Breast epithelium (tissue), 4 donors: ENCODE data around the gene RABEPK. TPM values are rescaled to one million over a fixed set of nuclear protein-coding genes. Genes with fewer than 3 reads are reported as not detected.
"Not testable (repeated sequence)": the region's sequence is repeated elsewhere in the genome, so short reads cannot be mapped to it uniquely, and the experiment has no call there.

Source experiments
- DNase-seq, 2 donors: peaks; one replicate each; pipeline ENCODE4 v3.0.0-alpha.2; 2019; ENCODE audit warnings: low spot score in 2 of 2
- H3K27ac ChIP-seq, 2 donors: fragments of 200-600 bp; sonication (generic) in 1 of 2; one replicate each; pipeline ENCODE4 v1.5.1; 2016 to 2019; ENCODE audit warnings: mild to moderate bottlenecking in 1 of 2
- H3K27me3 ChIP-seq, 2 donors: fragments of 200-600 bp; sonication (generic) in 1 of 2; one replicate each; pipeline versions ENCODE4 v1.5.1 to v1.6.0; 2017 to 2019; ENCODE audit warnings: control low read depth in 1 of 2, mild to moderate bottlenecking in 1 of 2
- H3K36me3 ChIP-seq: fragments of 200-600 bp; one replicate; pipeline ENCODE4 v1.5.1; 2019
- H3K4me1 ChIP-seq, 2 donors: fragments of 200-600 bp; sonication (generic); one replicate each; pipeline ENCODE4 v1.5.1; 2016 to 2019; ENCODE audit warnings: control low read depth in 1 of 2
- H3K4me3 ChIP-seq, 3 donors: fragments of 200-600 bp; sonication (generic); 1 replicate in 2 of 3; 2 replicates in 1 of 3; pipeline ENCODE4 v1.5.1; 2016 to 2019; ENCODE audit warnings: mild to moderate bottlenecking in 3 of 3, moderate library complexity in 2 of 3
- H3K9me3 ChIP-seq, 2 donors: fragments of 200-600 bp; sonication (generic) in 1 of 2; one replicate each; pipeline ENCODE4 v1.5.1; 2016 to 2019; ENCODE audit warnings: control low read depth in 1 of 2
- CTCF ChIP-seq, 3 donors: fragments of 450-650 bp; IDR thresholded peaks; one replicate each; pipeline ENCODE4 v1.5.1; 2016 to 2017; ENCODE audit warnings: antibody characterized with exemption in 3 of 3, mild to moderate bottlenecking in 3 of 3, moderate library complexity in 3 of 3
- POLR2A ChIP-seq: fragments of 450-650 bp; IDR thresholded peaks from one replicate; pipeline ENCODE4 v1.6.1; 2016; ENCODE audit warnings: antibody characterized with exemption, mild to moderate bottlenecking, moderate library complexity
- POLR2AphosphoS5 ChIP-seq, 3 donors: sonication (generic); formaldehyde crosslinking; IDR thresholded peaks; one replicate each; pipeline ENCODE4 v1.6.1; 2017; ENCODE audit warnings: antibody characterized with exemption in 3 of 3
- intact Hi-C: fragments of 100-400 bp; cut with DNase I; formaldehyde crosslinking; loops from one replicate; pipeline ENCODE4 v1.15.1; 2023; ENCODE audit warnings: low total_unique reads
- total RNA-seq, 3 donors: library from RNA; depleted of rRNA; stranded (reverse); fragments of >200 nt; gene quantifications; one replicate each; pipeline ENCODE4 v1.1.0, GENCODE V29; 2016

Gene RABEPK
- total RNA-seq, 3 donors from 2014 or later = 14.0 to 25.6 (median 17.9) TPM

GRCh38 chr9:125262294-125262991, 62.1 kb downstream of the RABEPK start:
- H3K27me3 ChIP-seq = no peaks in the 10 kb centered on the region
- no peaks in the 10 kb centered on the region for H3K9me3 ChIP-seq
- H3K27ac ChIP-seq = peak overlapping the region; percentile 90 to 93
- DNase-seq = no peak
- H3K4me3 ChIP-seq = peak overlapping the region; percentile 93 to 98 (median 97)
- peaks cover 0 to 8% of the 10 kb centered on the region in 2 donors for H3K4me1 ChIP-seq
- no peaks in the 10 kb centered on the region for H3K36me3 ChIP-seq
- no peak for TF ChIP-seq POLR2A
- no peak for TF ChIP-seq POLR2AphosphoS5 (IDR thresholded peaks at IDR 0.05)
- intact Hi-C loops = no loop called here

GRCh38 chr9:125264068-125264467, 63.7 kb downstream of the RABEPK start:
- H3K9me3 ChIP-seq, H3K4me3 ChIP-seq, DNase-seq, H3K27ac ChIP-seq, intact Hi-C loops, H3K4me1 ChIP-seq, H3K36me3 ChIP-seq, H3K27me3 ChIP-seq: not testable (repeated sequence)

GRCh38 chr9:125268394-125269013, 68.2 kb downstream of the RABEPK start:
- Histone ChIP-seq H3K9me3 (no peaks in the 10 kb centered on the region), H3K27ac (no peak overlapping the region)
- intact Hi-C loops = no loop called here

DNA sequence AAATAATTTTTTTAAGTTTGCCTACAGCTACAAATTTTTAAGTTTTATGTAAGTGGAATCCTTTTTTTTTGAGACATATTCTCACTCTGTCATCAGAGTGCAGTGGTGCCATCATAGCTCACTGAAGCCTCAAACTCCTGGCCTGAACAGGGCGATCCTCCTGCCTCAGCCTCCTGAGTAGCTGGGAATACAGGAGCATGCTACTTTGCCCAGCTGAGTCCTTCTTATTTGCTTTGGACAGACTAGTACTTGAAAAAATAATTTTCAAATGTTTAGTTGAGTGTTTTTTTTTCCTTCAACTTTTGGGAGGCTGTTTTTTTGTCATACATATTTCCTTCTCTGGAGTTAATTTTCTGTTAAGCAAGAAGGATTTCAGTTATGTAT, 68.7 kb downstream of the RABEPK start:
- intact Hi-C loops = no loop called here

More at GRCh38 chr9:125268394-125269013, 68.2 kb downstream of the RABEPK start:
- Histone ChIP-seq H3K36me3 (no peaks in the 10 kb centered on the region), H3K4me3 (no peak overlapping the region), H3K27me3 (no peaks in the 10 kb centered on the region), H3K4me1 (no peaks in the 10 kb centered on the region)
- no peak for TF ChIP-seq POLR2AphosphoS5 (IDR thresholded peaks at IDR 0.05)
- TF ChIP-seq POLR2A = no peak
- no peak for TF ChIP-seq CTCF (IDR thresholded peaks at IDR 0.05)
- DNase-seq = no peak

GRCh38 chr9:125271081-125271480, 70.7 kb downstream of the RABEPK start:
- intact Hi-C loops = no loop called here

More for the DNA sequence above, 68.7 kb downstream of the RABEPK start:
- no peak overlapping the region for H3K27ac ChIP-seq
- no peak for DNase-seq
- H3K4me1 ChIP-seq = no peaks in the 10 kb centered on the region
- H3K36me3 ChIP-seq = no peaks in the 10 kb centered on the region
- TF ChIP-seq CTCF (IDR thresholded peaks at IDR 0.05) (no peak), POLR2AphosphoS5 (IDR thresholded peaks at IDR 0.05) (no peak), POLR2A (no peak)
- no peaks in the 10 kb centered on the region for H3K9me3 ChIP-seq
- no peaks in the 10 kb centered on the region for H3K27me3 ChIP-seq
- no peak overlapping the region for H3K4me3 ChIP-seq

More at GRCh38 chr9:125271081-125271480, 70.7 kb downstream of the RABEPK start:
- H3K27ac ChIP-seq = peak overlapping the region in 1 of 2 donors; percentile 29
- H3K36me3 ChIP-seq = no peaks in the 10 kb centered on the region
- no peaks in the 10 kb centered on the region for H3K9me3 ChIP-seq
- TF ChIP-seq POLR2AphosphoS5 (IDR thresholded peaks at IDR 0.05) (no peak), CTCF (IDR thresholded peaks at IDR 0.05) (no peak), POLR2A (no peak)
- DNase-seq = no peak
- no peak overlapping the region for H3K4me3 ChIP-seq
- no peaks in the 10 kb centered on the region for H3K4me1 ChIP-seq
- no peaks in the 10 kb centered on the region for H3K27me3 ChIP-seq
